Measurements from ENCODE around the gene HMGCR. TPM values are rescaled to one million over a fixed set of nuclear protein-coding genes. Genes with fewer than 3 reads are reported as not detected.
A peak's percentile ranks its signal among the peaks of the same experiment; 100 is the strongest.

Gene HMGCR
- total RNA-seq, 1 donor from 2014 or later, result 163 TPM

DNA sequence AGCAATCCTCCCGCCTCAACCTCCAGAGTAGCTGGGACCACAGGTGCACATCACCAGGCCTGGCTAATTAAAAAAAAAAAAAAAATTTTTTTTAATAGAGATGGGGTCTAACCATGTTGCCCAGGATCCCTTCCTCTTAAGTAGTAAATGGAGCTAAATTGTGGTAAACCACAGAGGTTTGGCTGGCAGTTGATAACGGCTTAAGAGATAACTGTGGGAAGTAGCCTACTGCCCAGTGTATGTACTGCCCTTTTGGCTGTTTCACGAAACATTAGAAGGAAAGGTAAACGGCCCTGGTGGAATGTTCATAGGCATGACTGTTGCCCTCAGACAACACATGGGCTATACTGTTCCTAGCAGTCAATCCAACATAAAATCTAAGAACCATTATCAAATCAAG lies 44.4 kb downstream of the HMGCR start:
- Mint-ChIP-seq H3K4me1 (ENCODE audit: low read depth) (no peaks in the 10 kb centered on the region), H3K27ac (no peak overlapping the region), H3K27me3 (no peaks in the 10 kb centered on the region), H3K36me3 (ENCODE audit: insufficient read depth) (peaks cover 13% of the 10 kb centered on the region), H3K4me3 (ENCODE audit: low read depth) (no peak overlapping the region), H3K9me3 (ENCODE audit: low read depth) (no peaks in the 10 kb centered on the region)
- DNase-seq (ENCODE audit: low spot score, unreplicated experiment), result no peak
- TF ChIP-seq, protein P1, sequence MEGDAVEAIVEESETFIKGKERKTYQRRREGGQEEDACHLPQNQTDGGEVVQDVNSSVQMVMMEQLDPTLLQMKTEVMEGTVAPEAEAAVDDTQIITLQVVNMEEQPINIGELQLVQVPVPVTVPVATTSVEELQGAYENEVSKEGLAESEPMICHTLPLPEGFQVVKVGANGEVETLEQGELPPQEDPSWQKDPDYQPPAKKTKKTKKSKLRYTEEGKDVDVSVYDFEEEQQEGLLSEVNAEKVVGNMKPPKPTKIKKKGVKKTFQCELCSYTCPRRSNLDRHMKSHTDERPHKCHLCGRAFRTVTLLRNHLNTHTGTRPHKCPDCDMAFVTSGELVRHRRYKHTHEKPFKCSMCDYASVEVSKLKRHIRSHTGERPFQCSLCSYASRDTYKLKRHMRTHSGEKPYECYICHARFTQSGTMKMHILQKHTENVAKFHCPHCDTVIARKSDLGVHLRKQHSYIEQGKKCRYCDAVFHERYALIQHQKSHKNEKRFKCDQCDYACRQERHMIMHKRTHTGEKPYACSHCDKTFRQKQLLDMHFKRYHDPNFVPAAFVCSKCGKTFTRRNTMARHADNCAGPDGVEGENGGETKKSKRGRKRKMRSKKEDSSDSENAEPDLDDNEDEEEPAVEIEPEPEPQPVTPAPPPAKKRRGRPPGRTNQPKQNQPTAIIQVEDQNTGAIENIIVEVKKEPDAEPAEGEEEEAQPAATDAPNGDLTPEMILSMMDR (IDR thresholded peaks at IDR 0.05; ENCODE audit: unreplicated experiment), result no peak

DNA sequence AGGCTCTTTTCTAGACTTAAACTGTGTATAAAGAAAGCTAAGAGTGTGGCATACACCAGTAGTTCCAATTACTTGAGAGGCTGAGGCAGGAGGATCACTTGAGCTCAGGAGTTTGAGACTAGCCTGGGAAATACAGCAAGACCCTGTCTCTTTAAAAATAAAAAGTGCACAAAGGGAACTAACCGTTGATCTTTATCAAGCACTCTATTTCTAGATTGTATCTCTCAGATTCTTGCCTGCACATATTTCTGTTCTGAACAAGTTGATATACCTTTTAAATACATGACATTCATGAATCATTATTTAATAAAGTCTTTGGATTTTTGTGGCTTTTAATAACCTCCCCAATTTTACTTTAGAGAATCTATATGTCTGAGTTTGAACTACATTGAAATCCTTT lies 47.2 kb downstream of the HMGCR start:
- H3K27me3 Mint-ChIP-seq, result no peaks in the 10 kb centered on the region
- H3K36me3 Mint-ChIP-seq (ENCODE audit: insufficient read depth), result peaks cover 25% of the 10 kb centered on the region
- TF ChIP-seq, protein P1 (IDR thresholded peaks at IDR 0.05; ENCODE audit: unreplicated experiment), result no peak
- H3K4me1 Mint-ChIP-seq (ENCODE audit: low read depth), result no peaks in the 10 kb centered on the region
- H3K9me3 Mint-ChIP-seq (ENCODE audit: low read depth), result no peaks in the 10 kb centered on the region
- no peak overlapping the region for H3K27ac Mint-ChIP-seq
- no peak for DNase-seq (ENCODE audit: low spot score, unreplicated experiment)
- no peak overlapping the region for H3K4me3 Mint-ChIP-seq (ENCODE audit: low read depth)

DNA sequence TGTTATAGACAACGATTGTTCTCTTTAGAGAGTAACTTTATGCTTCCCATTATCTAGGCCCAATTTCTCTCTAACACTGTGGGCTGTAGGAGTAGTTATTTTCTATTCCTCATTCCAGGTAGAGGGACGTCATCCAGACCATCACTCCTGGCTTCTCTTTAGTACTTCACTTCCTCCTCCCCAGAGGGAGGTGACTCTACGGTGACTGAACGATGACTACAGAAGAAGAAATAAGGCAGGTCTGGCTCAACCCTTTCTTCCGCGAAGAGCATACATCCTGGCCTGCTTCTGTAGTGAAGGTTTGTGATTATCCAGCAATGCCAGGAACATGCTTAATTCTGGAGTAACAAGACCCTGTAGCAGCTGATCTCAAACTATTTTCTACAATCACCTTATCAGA lies 50.8 kb downstream of the HMGCR start:
- no peaks in the 10 kb centered on the region for H3K27me3 Mint-ChIP-seq
- H3K27ac Mint-ChIP-seq, result peak overlapping the region; percentile 20
- TF ChIP-seq, protein P1 (IDR thresholded peaks at IDR 0.05; ENCODE audit: unreplicated experiment), result no peak
- H3K4me1 Mint-ChIP-seq (ENCODE audit: low read depth), result peaks cover 10% of the 10 kb centered on the region
- peaks cover 21% of the 10 kb centered on the region for H3K36me3 Mint-ChIP-seq (ENCODE audit: insufficient read depth)
- no peak for DNase-seq (ENCODE audit: low spot score, unreplicated experiment)
- no peaks in the 10 kb centered on the region for H3K9me3 Mint-ChIP-seq (ENCODE audit: low read depth)
- no peak overlapping the region for H3K4me3 Mint-ChIP-seq (ENCODE audit: low read depth)

DNA sequence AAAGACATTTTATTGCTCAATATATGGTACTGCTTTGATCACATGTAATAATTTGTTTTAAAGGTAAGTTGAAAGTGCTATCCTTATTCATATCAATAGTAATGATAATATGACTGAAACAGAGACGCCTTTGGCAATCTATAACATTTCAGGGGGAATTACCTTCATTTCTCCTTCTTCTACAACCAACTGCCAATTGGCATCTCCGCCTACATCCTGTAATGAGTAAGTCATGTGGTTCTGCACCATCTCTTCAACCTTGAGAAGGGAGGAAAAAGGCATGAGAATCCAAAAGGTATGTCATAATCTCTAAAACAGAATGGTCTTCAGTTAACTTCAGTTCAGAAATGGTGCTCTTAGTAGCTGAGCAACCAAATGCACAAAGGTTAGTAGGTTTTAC lies 52.4 kb downstream of the HMGCR start:
- TF ChIP-seq, protein P1 (IDR thresholded peaks at IDR 0.05; ENCODE audit: unreplicated experiment), result no peak
- Mint-ChIP-seq H3K4me3 (ENCODE audit: low read depth) (no peak overlapping the region), H3K36me3 (ENCODE audit: insufficient read depth) (peaks cover 19% of the 10 kb centered on the region), H3K27me3 (no peaks in the 10 kb centered on the region), H3K9me3 (ENCODE audit: low read depth) (no peaks in the 10 kb centered on the region), H3K4me1 (ENCODE audit: low read depth) (peaks cover 10% of the 10 kb centered on the region), H3K27ac (no peak overlapping the region)
- no peak for DNase-seq (ENCODE audit: low spot score, unreplicated experiment)

DNA sequence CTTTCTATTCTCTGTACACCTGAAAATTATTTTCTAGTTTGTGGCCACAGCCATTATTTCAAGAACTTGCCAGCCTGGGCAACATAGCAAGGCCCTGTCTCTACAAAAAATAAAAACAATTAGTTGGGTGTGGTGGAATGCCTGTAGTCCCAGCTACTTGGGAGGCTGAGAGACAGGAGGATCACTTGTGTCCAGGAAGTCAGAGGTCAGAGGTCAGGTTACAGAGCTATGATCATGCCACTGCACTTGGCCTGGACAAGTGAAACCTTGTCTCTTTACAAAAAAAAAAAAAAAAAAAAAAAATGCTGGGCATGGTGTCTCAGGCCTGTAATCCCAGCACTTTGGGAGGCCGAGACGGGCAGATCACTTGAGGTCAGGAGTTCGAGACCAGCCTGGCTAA lies 58.3 kb downstream of the HMGCR start:
- H3K27ac Mint-ChIP-seq, result no peak overlapping the region
- TF ChIP-seq, protein P1 (IDR thresholded peaks at IDR 0.05; ENCODE audit: unreplicated experiment), result no peak
- H3K9me3 Mint-ChIP-seq (ENCODE audit: low read depth), result no peaks in the 10 kb centered on the region
- H3K36me3 Mint-ChIP-seq (ENCODE audit: insufficient read depth), result peaks cover 4% of the 10 kb centered on the region
- H3K4me3 Mint-ChIP-seq (ENCODE audit: low read depth), result no peak overlapping the region
- DNase-seq (ENCODE audit: low spot score, unreplicated experiment), result no peak
- no peaks in the 10 kb centered on the region for H3K27me3 Mint-ChIP-seq
- H3K4me1 Mint-ChIP-seq (ENCODE audit: low read depth), result peaks cover 10% of the 10 kb centered on the region
